GM12801 (cell line): Measurements from ENCODE around the gene HSPB1.

Source experiments
- TF ChIP-seq, protein P1 (sequence below): IDR thresholded peaks from one replicate; pipeline ENCODE4 v1.5.1; 2011; ENCODE audit warnings: control low read depth; ENCODE audit not compliant: insufficient read length; ENCODE audit errors: extremely low read depth

HSPB1 gene

DNA sequence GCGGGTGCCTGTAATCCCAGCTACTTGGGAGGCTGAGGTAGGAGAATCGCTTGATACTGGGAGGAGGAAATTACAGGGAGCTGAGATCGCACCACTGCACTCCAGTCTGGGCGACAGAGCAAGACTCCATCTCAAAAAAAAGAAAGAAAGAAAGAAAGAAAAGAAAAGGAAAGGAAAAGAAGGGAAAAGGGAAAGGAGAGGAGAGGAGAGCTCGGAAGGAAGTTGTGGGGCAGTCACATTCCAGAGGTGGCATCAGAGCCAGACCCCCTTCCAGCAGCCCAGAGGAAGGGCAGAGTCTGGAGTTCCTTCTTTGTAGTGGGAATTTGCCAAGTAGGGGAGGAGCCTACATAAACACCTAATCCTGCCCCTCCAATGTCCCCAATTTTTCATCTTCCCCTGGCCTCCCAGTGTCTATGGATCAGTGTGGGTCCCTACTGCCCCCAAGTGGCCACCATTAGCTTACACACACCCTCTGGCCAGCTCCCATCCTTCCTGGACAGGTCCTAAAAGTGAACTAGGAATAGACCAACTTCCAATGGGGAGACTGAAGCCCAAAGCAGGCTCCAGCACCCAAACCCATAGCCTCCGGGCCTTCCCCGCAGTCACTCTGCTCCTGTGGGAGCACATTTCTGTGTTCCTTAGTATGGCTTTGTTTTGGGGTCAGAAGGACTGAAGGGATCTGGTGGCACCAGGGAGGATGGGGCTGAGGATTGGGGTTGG is 39.6 kb upstream of the HSPB1 start:
- TF ChIP-seq, protein P1, sequence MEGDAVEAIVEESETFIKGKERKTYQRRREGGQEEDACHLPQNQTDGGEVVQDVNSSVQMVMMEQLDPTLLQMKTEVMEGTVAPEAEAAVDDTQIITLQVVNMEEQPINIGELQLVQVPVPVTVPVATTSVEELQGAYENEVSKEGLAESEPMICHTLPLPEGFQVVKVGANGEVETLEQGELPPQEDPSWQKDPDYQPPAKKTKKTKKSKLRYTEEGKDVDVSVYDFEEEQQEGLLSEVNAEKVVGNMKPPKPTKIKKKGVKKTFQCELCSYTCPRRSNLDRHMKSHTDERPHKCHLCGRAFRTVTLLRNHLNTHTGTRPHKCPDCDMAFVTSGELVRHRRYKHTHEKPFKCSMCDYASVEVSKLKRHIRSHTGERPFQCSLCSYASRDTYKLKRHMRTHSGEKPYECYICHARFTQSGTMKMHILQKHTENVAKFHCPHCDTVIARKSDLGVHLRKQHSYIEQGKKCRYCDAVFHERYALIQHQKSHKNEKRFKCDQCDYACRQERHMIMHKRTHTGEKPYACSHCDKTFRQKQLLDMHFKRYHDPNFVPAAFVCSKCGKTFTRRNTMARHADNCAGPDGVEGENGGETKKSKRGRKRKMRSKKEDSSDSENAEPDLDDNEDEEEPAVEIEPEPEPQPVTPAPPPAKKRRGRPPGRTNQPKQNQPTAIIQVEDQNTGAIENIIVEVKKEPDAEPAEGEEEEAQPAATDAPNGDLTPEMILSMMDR, result no peak

DNA sequence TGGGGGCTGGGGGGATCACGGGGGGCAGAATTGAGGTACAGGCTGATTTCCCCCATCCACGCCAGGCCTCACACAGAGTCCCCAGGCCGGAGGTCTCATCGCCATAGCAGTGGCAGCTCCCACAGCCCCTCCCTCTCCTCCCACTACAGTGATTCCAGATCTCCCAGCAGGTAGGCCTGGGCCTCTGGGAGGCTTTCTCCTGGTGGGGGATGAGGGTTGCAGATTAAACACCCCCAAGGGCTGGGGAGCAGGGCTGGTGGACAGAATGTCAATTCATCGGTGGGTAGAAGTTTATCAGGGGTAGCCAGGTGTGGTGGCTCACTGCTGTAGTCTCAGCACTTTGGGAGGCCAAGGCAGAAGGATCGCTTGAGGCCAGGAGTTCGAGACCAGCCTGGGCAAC is 37.2 kb upstream of the HSPB1 start:
- TF ChIP-seq, protein P1, result no peak

DNA sequence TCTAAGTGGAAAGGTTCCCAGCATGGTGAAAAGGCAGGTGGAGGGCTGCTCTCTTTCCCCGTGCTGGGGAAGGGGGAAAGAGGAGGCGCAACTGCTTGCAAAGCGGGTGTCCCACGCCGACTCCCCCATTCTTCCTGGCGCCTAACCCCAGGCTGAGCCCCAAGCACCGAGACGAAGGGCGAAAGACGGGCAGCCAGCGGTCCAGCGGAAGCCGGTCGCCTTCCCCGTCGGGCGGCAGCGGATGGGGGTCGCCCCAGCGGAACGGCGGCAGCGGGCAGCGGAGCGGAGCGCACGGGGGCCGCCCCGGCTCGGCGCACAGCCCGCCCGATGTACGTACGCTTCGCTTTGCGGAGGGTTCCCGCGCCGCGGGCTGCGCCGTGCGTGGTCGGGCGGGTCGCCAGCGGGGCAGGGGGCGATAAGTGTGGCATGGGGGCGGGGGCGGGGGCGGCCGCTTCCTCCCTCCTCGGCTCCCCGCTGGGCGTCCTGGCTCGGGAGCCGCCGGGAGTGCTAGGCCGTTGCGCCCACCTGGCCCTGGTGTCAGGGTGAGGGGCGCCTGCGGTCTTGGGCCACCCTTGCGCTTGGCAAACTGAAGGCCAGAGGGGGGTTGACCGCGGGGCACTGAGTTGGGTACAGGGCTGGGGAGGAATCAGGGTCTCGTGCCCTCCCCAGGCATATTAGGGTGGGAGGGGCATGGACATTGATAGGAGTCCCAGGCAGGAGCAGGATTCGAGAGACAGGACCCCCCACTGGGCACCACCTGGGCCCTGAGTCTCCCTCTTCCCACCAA is 35.2 kb upstream of the HSPB1 start:
- TF ChIP-seq, protein P1, result no peak

DNA sequence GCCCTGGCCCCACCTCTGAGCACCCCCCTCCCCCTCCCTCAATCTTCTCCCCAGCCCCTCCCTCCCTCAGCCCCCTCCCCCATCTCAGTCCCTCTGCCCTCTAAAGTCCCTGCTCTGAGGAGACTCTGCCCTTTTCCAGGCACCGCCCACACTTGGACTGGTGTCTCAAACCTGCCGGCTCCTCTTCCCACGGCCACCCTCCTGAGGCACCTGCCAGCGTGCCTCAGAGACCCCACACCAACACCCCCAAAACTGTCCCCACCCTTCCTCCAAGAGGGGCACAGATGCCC is 34.6 kb upstream of the HSPB1 start:
- TF ChIP-seq, protein P1, result no peak

DNA sequence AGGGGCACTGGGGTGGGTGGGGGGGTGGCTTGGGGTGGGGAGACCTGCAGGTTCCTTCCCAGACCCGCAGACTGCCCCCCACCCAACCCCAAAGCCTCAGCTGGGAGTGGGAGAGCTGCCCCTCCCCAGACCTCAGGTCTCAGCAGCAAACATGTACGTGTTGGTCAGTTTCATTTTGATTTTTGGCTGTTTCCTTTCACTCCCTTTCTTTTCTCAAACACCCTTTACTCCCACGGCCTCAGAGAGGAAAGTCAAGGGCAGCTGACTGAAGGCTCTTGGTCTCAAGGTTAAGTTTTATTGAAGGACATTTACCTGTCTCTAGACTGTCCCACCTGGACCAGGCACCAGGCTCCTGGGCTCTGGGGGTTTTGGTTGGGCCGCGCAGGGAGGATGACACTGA is 34.1 kb upstream of the HSPB1 start:
- TF ChIP-seq, protein P1, result no peak

DNA sequence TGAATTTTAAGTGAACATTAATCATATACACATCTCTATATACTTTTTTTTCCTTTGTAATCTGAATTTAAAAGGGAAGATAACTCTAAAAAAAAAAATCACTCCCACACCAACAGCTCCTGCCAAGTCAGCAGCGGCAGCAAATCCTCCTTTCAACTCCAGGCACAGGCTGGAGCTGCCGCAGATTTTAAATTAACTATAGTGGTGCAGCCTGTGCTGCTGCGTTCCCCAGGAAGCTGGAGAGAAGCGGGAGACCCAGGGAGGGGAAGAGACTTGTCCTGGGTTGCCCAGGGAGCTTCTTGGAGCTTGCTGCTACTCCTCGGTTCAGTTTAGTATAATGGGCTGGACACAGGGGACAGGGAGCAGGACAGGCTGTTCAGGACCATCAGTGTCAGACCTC is 32.6 kb upstream of the HSPB1 start:
- TF ChIP-seq, protein P1, result no peak

DNA sequence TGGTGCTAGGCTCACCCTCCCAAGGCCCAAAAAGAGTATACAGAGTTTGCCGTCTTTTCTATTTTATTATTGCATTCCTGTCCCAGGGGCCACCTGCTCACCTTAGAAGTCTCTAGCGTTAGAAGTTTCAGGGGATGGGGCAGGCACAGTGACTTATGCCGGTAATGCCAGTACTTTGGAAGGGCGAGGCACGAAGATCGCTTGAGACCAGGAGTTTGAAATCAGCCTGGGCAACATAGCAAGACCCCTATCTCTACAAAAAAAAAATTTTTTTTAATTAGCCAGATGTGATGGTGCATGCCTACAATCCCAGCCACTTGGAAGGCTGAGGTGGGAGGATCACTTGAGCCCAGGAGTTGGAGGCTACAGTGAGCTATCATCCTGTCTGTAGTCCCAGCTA is 30.3 kb upstream of the HSPB1 start:
- TF ChIP-seq, protein P1, result no peak
